Activated CD4-positive, alpha-beta T cell treated with anti-CD3 and anti-CD28 coated beads, Interleukin-2, Interleukin-4, amounts not matched to agents 100 ng/mL and 50 ng/mL, durations not matched to agents 16 hours and 8 hours (primary cell): ENCODE measurements around the gene STEAP4.
"Not testable (repeated sequence)": the region's sequence is repeated elsewhere in the genome, so short reads cannot be mapped to it uniquely, and the experiment has no call there.

Experiments used
- DNase-seq: peaks from one replicate; pipeline ENCODE4 v3.0.0-alpha.2; 2020; ENCODE audit warnings: low spot score

STEAP4 gene

DNA sequence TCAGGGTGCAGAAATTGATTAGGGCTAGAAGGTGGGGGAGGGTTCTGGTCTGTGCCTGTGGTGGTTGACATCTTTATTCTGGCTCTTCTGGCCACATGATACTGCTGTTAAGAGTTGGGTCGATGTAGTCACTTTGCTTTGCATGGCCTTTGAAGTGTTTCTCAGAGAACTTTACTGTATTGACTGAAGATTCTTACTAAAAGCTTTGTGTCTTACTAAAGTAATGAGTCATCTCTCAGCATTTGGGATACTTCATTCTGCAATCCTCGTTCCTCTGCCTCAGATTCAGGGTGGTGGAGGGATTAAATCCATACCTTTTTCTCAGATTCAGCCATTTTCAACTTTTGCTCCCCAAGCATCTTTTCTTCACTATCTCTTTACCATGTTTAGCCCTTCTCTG, 38.6 kb downstream of the STEAP4 start:
- DNase-seq, result no peak

DNA sequence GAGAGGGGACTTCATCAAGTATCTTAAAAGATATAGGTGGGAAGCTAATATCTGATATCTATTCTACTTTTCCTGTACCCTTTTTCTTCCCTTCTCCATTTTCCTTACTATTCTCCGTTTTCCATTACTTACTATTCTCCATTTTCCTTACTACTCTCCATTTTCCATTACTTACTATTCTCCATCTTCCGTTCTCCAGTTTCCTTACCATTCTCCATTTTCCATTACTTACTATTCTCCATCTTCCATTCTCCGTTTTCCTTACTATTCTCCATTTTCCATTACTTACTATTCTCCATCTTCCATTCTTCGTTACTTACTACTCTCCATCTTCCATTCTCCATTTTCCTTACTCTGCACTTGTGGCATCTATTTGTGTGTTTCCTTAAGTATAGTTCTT, 39.3 kb downstream of the STEAP4 start:
- no peak for DNase-seq

DNA sequence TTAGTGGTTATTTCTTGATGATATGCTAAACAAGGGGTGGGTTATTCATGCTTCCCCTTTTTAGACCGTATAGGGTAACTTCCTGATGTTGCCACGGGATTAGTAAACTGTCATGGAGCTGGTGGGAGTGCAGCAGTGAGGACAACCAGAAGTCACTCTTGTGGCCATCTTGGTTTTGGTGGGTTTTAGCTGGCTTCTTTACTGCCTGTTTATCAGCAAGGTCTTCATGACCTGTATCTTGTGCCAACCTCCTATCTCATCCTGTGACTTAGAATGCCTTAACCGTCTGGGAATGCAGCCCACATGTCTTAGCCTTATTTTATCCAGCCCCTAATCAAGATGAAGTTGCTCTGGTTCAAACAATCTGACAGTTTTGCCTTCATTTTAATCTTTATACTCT, 41.7 kb downstream of the STEAP4 start:
- not testable (repeated sequence) for DNase-seq

DNA sequence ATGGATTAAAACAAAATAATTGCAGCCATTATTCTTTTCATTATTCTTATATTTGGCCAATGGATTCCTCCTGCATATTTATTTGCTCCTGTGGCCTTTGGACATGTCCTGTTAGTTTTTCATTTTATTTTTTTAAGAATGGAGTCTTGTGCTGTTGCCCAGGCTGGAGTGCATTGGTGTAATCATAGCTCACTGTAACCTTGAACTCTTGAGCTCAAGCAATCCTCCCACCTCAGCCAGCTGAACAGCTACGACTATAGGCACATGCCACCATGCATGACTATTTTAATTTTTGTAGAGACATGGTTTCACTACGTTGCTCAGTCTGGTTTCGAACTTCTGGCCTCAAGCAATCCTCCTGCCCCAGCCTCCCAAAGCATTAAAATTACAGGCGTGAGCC, 44.1 kb downstream of the STEAP4 start:
- no peak for DNase-seq

DNA sequence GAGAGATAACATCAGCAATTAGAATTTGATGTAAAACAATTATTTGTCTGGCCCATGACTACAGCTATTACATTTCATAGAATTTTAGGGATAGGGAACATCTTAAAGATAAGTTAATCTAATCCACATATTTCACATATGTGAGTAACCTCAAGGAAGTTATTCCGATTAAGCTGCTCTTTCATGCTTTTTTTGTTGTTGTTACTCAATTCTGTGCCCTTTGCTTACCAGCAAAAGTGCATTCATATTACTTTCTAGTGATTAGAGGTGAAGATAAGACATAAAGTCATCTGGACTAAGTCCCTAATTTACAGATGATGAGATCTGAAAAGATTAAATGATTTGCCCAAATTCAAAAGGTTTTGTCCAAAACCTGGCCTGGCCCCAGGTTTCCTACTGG, 46.0 kb downstream of the STEAP4 start:
- DNase-seq, result no peak

DNA sequence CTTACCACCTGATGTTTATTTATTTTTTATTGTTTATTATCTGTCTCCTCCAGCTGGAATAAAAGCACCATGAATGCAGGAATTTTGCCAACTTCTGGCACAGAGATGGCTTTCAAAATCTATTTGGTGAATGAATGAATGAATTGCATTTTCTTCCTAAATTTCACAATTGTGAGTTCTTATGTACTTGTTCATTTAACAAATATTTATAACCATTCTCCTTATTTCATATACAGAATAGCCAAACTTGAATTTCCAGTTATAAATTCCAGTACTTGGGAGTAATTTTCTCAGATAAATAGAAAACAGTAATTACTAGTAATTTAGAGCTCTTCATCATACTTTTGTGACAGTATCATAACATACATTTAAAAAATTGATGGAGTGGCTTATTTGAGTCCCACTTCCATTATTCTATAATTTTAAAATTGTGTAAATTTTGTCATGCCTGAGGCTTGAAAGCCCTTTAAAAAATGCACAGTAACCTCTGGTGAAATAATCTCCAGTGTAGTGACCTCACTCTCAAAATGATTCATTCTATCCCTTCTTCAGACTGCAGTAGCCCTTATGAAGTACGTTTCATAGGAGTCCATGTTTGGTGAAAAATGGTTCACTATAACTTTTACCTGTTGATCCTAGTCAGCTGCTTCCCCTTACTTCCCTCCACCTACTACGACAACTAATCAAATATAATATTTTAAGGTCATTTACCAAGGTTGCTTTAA, 46.9 kb downstream of the STEAP4 start:
- DNase-seq, result no peak

DNA sequence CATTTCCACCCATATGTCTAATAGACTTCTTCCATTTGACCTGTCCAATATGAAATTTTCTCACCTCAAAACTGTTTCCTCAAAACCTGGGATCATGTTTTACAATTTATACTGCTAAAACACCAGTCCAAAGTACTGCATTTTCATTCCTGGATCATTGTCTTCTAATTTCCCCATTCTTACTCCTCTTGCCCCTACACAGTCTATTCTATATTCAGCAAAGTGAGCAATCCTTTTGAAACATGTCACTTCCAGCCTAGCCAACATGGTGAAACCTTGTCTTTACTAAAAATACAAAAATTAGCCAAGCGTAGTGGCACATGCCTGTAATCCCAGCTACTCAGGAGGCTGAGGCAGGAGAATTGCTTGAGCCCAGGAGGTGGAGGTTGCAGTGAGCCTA, 48.4 kb downstream of the STEAP4 start:
- not testable (repeated sequence) for DNase-seq

DNA sequence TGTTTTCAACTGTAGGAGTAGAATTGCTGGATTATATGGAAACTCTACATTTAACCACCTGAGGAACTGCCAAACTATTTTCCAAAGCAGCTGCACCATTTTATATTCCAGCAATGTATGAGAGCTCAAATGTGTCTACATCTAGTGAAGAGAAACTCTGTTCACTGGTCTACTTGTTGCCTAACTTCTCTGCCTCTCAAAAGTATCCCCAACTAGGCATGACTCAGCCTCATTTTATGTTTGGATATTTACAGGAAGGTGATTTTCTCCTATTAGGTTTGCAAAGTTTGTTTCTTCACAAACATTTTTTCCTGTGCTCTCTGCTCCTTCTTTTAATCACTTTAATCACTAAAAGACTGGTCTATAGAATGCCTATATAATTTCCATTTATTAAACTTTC, 49.8 kb downstream of the STEAP4 start:
- DNase-seq, result no peak

DNA sequence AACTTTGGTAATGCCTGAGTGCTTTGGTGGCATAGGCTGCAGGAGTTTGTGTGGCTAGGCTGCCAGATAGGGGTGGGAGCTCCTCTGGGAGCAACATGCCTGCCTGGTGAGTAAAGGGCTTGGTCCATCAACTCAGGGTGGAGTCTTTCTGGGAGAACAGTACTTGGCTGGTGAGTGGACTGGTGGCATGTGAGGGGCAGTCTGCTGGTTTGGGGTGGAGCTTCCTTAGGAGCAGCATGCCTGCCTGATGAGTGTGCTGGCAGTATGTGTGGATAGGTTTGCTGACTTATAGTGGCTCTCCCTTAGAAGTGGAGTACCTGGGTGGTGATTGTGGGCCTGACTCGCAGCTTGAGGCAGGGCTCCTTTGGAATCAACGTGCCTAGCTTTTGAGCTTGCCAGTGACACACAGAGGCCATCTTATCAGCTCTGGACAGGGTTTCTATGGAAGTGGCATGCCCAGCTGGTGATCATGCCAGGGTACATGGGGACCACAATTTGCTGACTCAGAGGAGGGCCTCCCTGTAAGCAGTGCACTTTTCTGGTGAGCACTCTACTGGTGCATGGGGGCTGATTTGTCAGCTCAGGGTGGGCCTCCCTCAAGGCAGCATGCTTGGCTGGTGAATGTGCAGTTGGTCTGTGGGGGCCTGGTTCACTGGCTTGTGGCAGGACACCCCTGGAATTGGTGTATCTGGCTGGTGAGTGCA, 51.8 kb downstream of the STEAP4 start:
- DNase-seq, result no peak

DNA sequence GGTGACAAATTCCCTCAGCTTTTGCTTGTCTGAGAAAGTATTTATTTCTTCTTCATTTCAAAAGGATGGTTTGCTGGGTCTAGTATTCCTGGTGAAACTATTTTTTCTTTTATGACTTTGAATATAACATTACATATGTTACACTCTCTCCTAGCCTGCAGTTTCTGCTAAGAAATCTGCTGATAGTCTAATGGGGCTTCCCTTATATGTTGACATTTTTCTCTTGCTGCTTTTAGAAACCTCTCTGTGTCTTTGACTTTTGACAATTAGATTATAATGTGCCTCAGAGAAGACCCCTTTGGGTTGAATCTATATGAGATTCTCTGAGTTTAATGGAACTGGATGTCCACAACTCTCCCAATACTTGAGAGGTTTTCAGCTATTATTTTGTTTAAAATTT, 53.1 kb downstream of the STEAP4 start:
- DNase-seq, result no peak

DNA sequence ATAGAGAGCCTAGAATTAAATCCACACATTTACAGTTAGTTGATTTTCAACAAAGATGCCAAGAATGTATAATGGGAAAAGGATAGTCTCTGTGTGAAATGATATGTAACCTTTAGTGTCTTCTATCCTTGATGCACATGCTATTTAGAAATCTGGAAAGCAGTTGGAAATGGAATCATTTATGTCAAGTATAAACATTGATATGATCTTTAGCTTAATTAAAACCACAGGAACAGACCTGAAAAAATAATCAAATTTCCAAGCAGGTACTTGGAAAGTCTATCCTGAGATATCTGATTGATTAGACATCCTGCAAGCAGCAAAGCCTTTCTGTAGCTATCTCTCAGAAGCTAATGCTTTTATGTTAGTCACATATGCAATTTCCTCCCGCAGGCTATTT, 62.4 kb downstream of the STEAP4 start:
- no peak for DNase-seq

DNA sequence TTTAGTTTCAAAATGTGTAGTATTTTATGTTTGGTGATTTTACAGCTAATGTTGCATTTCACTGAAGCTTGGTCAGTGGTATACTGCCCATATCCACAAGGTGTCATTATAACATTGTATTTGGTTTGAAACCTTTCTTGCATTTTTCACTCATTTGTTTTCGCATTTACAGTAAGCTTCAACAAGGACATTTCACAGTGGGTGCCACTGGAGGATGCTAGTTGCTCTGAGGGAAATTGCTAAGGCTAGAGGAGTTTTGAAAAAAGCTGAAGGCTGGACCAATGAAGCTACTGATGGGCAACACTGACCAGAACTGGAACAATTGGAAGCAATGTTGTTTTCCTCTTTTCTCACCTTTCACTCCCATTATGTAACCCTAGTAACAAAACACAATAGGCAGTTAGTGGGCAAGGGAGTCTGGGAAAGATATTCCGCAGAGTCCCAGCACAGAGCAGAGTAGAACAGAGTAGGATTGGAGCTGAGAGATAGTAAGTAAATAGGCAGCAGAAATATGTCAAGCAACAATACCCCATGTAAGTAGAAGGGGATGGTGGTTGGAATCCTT, 63.3 kb downstream of the STEAP4 start:
- peak; percentile 9 for DNase-seq

DNA sequence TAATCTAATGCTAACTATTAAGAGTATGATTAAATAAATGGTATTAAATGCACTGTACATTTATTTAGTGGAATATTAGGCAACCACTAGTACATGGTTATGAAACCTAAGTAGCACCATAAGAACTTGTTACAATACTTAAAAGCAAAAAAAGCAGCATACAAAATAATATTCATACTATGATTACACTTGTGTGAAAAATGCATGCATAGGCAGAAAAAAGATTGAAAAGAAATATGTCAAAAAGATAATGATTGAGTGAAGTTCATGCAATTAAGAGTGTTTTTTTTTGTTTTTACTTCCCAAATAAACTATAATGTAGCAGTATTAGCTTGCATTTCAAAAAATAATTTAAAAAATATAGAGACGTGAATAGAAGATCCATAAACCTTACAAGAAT, 66.8 kb downstream of the STEAP4 start:
- no peak for DNase-seq

DNA sequence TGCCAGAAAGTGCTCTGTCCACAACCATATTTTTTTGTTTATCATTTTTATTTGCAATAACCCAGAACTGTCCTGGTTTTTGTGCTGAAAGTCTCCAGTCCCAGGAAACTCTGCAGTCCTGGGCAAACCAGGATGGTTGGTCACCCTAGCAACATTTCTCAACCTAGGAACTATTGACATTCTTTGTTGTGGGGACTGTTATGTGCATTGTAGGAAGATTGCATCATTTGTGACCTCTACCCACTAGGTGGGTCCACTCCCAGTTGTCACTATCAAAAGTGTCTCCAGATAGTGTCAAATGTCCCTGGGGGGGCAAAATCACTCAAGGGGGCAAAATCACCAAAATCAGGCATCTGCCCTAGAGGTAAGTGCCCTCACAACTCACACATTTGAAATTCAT, 72.9 kb downstream of the STEAP4 start:
- no peak for DNase-seq

DNA sequence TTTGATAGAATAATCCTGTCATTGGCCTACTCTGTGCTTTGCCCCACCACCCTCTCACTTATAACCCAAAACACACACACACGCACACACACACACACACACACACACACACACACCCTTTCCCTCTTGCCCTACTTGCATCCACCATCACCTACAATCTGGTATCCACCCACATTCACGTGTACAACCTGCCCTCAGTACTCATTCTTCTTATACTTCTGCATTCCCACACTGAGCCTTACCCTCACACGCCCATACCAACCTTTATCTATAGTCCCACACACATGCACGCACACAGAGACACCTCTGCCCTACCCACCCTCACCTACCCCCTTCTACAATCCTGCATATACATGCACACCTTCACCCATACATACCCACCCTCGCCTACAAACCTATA, 76.0 kb downstream of the STEAP4 start:
- no peak for DNase-seq

DNA sequence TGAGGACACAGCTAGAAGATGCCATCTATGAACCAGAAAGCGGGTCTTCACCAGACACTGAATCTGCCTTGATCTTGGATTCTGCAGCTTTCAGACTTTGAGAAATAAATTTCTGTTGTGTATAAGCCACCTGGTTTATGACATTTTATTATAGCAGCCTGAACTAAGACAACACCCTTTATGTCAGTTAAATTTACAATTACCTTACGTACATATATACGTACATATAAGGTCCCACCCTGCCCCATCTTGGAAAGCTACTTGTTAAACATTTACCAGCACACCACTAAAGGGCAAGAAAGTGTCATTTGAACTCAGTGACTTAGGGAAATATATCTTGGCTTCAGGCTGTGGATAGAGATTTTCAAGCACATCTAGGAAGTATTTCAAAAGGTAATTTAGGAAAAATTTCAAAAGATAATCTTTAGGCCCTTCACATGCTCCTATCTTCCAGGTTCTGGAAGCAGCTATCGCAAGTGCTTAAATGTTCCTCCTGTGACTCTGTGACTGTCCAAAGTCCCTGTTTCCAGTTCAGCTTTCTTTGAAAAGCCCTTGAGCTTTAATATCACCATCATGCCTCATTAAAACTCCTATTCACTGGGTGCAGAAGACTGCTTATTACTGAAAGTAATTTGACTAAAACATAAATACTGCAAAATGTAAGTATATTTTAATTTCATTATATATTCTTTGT, 77.2 kb downstream of the STEAP4 start:
- no peak for DNase-seq

DNA sequence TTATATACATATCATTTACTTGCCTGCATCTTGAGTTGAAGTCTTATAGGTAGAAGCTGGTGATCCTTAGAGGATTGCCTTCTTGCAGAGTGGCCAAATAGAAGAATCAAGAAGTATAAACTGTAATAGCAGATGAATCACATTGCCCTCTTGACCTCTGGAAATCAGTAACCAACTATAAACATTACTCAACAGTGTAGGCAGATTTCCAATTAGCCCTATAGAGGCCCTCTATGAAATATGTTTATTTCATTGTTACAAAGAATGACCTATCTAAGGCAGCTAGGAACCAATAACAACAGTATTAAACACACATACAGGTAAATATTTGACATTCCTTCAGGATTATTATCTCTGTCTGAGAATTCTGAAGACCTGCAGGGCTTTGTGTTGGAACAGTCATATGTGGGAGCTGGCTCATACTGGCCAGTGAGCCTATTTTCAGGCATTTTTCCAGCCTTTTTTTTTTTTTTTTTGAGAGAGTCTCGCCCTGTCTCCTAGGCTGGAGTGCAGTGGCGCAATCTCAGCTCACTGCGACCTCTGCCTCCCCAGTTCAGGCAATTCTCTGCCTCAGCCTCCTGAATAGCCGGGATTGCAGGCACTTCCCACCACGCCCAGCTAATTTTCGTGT, 79.7 kb downstream of the STEAP4 start:
- DNase-seq, result no peak

DNA sequence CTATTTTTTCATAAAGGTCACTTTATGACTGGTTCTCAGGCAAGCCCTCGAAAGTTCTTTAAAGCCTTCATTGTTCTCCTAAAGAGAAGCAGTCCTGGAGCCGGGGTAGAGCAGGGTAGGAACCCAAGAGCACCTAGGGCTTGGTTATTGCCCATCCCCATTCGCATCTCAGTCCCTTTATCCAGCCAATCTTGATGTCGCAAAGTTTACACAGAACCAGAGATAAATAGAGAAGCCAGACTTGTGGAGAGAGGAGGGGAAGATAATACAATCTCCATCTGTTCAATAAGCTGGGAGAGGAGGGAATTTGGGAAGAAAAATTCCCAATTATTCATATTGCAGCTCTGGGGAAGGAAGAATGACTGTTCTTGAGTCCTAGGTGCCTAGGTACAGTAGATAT, 80.5 kb downstream of the STEAP4 start:
- DNase-seq, result no peak

DNA sequence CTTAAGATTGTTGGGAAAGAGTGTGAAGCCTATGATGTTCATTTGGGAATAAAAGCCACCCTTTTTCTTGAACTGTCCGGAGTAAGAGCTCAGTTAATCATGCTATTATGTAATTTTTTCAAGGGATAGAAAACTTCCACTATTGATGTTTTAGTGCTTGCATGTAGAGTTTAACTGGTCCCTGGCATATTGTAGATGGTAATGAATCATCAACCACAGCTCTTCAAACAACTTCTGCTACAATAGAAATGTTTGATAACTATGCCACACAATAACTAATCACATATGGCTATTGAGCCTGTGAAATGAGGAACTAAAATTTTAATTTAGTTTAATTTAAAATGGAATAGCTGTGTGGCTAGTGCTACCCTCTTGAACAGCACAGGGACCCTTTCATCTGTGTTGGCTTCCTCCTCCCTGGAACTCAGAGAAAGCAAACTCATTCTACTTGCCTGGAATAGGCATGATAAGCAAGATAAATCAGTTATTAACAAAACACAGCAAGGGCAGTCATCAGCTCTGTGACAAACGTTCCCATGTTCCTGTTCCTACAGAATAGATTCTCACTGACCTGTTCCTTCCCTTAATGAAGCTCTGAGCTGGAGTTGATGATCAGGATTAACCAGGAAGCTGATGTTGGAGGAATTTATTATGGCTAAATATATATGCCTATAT, 82.0 kb downstream of the STEAP4 start:
- DNase-seq, result no peak

DNA sequence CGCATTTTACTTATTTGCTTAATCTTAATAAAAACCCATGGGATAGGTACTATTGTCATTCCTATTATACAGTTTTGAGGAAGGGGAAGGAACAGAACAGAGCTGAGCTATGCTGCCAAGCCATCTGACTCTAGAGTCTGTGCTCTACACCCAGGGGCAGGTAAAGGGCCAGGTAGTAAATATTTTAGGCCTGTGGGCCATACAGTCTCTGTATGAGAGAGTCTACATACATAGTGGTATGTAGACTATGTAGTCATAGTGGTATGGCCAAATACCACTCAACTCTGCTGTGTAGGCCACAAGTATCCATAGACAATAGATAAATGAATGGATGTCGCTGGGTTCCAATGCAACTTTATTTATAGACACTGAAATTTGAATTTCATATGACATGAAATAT, 83.4 kb downstream of the STEAP4 start:
- DNase-seq, result no peak
